ENCODE results near the gene TMEM59.
A peak's percentile ranks its signal among the peaks of the same experiment; 100 is the strongest.

GRCh38 chr1:54070171-54070837, 17.3 kb upstream of the TMEM59 start:
- TF ChIP-seq, protein P1, sequence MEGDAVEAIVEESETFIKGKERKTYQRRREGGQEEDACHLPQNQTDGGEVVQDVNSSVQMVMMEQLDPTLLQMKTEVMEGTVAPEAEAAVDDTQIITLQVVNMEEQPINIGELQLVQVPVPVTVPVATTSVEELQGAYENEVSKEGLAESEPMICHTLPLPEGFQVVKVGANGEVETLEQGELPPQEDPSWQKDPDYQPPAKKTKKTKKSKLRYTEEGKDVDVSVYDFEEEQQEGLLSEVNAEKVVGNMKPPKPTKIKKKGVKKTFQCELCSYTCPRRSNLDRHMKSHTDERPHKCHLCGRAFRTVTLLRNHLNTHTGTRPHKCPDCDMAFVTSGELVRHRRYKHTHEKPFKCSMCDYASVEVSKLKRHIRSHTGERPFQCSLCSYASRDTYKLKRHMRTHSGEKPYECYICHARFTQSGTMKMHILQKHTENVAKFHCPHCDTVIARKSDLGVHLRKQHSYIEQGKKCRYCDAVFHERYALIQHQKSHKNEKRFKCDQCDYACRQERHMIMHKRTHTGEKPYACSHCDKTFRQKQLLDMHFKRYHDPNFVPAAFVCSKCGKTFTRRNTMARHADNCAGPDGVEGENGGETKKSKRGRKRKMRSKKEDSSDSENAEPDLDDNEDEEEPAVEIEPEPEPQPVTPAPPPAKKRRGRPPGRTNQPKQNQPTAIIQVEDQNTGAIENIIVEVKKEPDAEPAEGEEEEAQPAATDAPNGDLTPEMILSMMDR (IDR thresholded peaks at IDR 0.05; ENCODE audit: borderline replicate concordance, extremely low read depth, low read length, poor library complexity, severe bottlenecking) = peak; percentile 91
- no peak for TF ChIP-seq EZH2 (IDR thresholded peaks at IDR 0.05; ENCODE audit: borderline replicate concordance, low read depth, low read length, severe bottlenecking)
